Naive thymus-derived CD8-positive, alpha-beta T cell (primary cell): ENCODE data around the gene TXNRD2. TPM values are rescaled to one million over a fixed set of nuclear protein-coding genes. Genes with fewer than 3 reads are reported as not detected.
"Not testable (repeated sequence)": the region's sequence is repeated elsewhere in the genome, so short reads cannot be mapped to it uniquely, and the experiment has no call there.

Source experiments
- ATAC-seq, 2 donors: fragments of 150-1000 bp; cut with Tn5 transposase in 1 of 2; sonication (Bioruptor Pico), chemical (Tn5 transposase) in 1 of 2; 1 replicate in 1 of 2; 2 replicates in 1 of 2; pipeline ENCODE4 v1.10.0; 2021; ENCODE audit warnings: mild to moderate bottlenecking in 2 of 2, moderate library complexity in 2 of 2
- POLR2A ChIA-PET: fragments of 350-600 bp; sonication (Branson Sonifier 250); formaldehyde crosslinking; loops from one replicate; lab custom pipeline; 2021; ENCODE audit warnings: antibody characterized with exemption; lab: Charles Lee
- DNase-seq, 10 donors: peaks; one replicate each; pipeline versions ENCODE4 v3.0.0 to v3.0.0-alpha.2; 2020 to 2022
- H3K27ac Mint-ChIP-seq, 10 donors: one replicate each; pipeline ENCODE4 v1.8.0; 2020 to 2022; ENCODE audit warnings: mild to moderate bottlenecking in 10 of 10, mixed read lengths in 10 of 10, moderate library complexity in 4 of 10, inconsistent platforms in 1 of 10
- H3K27me3 Mint-ChIP-seq, 5 donors: one replicate each; pipeline ENCODE4 v1.8.0; 2021 to 2022; ENCODE audit warnings: mixed read lengths in 5 of 5
- H3K36me3 Mint-ChIP-seq, 3 donors: one replicate each; pipeline ENCODE4 v1.8.0; 2020 to 2022; ENCODE audit warnings: mixed read lengths in 3 of 3, mild to moderate bottlenecking in 2 of 3, inconsistent platforms in 1 of 3
- H3K4me1 Mint-ChIP-seq, 4 donors: one replicate each; pipeline ENCODE4 v1.8.0; 2021 to 2022; ENCODE audit warnings: mixed read lengths in 4 of 4
- H3K4me3 Mint-ChIP-seq, 10 donors: one replicate each; pipeline ENCODE4 v1.8.0; 2020 to 2022; ENCODE audit warnings: mild to moderate bottlenecking in 10 of 10, mixed read lengths in 10 of 10, moderate library complexity in 6 of 10, inconsistent platforms in 1 of 10
- H3K9me3 Mint-ChIP-seq, 9 donors: one replicate each; pipeline ENCODE4 v1.8.0; 2020 to 2022; ENCODE audit warnings: mixed read lengths in 9 of 9, mild to moderate bottlenecking in 3 of 9, inconsistent platforms in 1 of 9, moderate library complexity in 1 of 9
- polyA plus RNA-seq, 3 donors: library from polyadenylated mRNA; unstranded; fragments of 300-500 nt; fragmentation: Illumina TruSeq; gene quantifications; one replicate each; pipeline ENCODE4 v1.2.3, GENCODE V29; 2021
- total RNA-seq, 8 experiments: library from RNA in 2 of 8; stranded (reverse) in 2 of 8; gene quantifications; one replicate each; pipeline ENCODE4 v1.2.3 and lab custom pipeline; 2021 to 2026

The TXNRD2 gene
- total and polyA plus RNA-seq, 5 experiments from 2014 or later = 6.5 to 33.8 (median 14.9) TPM

DNA sequence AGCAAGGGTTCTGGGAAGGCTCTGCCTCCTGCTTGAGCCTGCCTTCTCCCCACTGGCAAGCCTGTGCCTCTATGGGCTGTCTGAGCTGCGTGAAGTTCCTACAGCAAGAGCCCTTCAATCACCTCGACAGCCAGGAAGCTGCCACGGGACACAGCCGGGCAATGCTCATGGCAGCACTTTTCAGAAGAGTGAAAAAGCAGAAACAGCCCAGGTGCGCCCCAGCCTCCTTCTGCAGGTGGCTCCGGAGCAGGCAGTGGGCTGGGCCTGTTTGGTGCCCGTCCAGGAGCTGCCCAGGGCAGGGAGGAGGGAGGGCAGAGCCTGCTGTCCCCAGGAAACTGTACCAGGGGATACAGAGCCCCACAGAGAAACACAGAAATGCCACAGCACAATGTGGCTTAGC lies 24.7 kb downstream of the TXNRD2 start:
- Mint-ChIP-seq H3K36me3 (peaks cover 16 to 52% (median 27%) of the 10 kb centered on the region in 3 donors), H3K27ac (peak overlapping the region in 1 of 10 donors; percentile 43), H3K4me3 (no peak overlapping the region), H3K4me1 (peaks cover 0 to 8% (median 1%) of the 10 kb centered on the region in 4 donors), H3K9me3 (peaks cover 0 to 6% (median 0%) of the 10 kb centered on the region in 9 donors), H3K27me3 (no peaks in the 10 kb centered on the region)
- ATAC-seq (no peak), DNase-seq (no peak)
- POLR2A ChIA-PET = interaction anchor here (0.6 kb wide), 1 partner anchor 10 kb away, joined by 6 read pairs; no protein-coding TSS in a partner anchor

DNA sequence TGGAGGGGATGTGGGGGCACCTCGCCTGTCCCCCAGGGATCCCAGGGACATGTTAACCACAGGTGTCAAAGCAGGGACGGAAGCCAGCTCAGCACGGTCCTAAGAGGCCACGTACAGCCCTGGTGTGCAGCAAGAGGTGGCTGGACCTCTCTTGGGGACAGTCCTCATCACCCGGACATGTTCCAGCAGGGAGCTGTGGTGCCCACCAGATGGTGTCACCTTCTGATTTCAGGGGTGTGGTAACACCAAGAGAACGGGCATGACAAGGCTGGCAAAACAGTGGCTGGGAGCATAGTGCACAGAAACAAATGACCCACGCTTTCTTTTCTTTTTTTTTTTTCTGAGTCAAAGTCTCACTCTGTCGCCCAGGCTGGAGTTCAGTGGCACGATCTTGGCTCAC lies 25.6 kb downstream of the TXNRD2 start:
- POLR2A ChIA-PET = interaction anchor here (0.7 kb wide), 1 partner anchor 15 kb away, joined by 3 read pairs; no protein-coding TSS in a partner anchor
- Mint-ChIP-seq H3K36me3 (peaks cover 16 to 53% (median 27%) of the 10 kb centered on the region in 3 donors), H3K4me1 (no peaks in the 10 kb centered on the region), H3K9me3 (peaks cover 0 to 6% (median 0%) of the 10 kb centered on the region in 9 donors), H3K27ac (no peak overlapping the region), H3K4me3 (no peak overlapping the region), H3K27me3 (no peaks in the 10 kb centered on the region)
- no peak for ATAC-seq
- DNase-seq = no peak

DNA sequence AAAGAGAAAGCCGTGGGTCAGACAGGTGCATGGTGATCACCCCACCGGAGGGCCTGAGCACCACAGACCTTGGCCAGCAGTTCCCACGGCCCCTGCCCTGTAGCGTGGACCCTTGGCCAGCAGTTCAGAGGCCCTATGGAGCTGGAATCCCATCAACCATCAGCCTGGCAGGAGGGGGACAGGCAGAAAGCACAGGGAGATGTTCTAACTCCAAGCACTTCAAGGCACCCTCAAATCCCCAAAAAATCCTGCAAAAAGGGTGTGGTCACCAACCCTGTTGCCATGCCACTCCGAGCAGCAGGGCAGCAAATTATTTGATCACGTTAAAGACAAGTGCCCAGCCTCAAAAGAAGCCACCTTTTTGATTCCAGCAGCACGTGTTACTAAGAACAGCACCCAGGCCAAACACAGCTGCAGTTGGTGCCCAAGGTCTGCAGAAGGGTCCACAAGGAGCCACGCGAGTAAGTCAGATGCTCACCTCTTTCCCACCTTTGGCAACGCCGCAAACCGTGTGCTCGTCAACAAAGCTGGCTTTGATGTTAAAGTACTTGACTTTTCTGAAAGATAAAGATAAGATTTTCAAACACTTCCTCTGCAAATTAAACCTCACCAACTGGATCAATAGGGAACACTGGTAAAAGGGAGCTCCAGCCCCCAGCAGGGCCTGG lies 26.2 kb downstream of the TXNRD2 start:
- no peak overlapping the region for H3K4me3 Mint-ChIP-seq
- H3K27ac Mint-ChIP-seq = no peak overlapping the region
- POLR2A ChIA-PET = no interaction called here
- peaks cover 16 to 51% (median 27%) of the 10 kb centered on the region in 3 donors for H3K36me3 Mint-ChIP-seq
- no peaks in the 10 kb centered on the region for H3K4me1 Mint-ChIP-seq
- ATAC-seq (no peak), DNase-seq (no peak)
- no peaks in the 10 kb centered on the region for H3K27me3 Mint-ChIP-seq
- H3K9me3 Mint-ChIP-seq = peaks cover 0 to 6% (median 0%) of the 10 kb centered on the region in 9 donors

DNA sequence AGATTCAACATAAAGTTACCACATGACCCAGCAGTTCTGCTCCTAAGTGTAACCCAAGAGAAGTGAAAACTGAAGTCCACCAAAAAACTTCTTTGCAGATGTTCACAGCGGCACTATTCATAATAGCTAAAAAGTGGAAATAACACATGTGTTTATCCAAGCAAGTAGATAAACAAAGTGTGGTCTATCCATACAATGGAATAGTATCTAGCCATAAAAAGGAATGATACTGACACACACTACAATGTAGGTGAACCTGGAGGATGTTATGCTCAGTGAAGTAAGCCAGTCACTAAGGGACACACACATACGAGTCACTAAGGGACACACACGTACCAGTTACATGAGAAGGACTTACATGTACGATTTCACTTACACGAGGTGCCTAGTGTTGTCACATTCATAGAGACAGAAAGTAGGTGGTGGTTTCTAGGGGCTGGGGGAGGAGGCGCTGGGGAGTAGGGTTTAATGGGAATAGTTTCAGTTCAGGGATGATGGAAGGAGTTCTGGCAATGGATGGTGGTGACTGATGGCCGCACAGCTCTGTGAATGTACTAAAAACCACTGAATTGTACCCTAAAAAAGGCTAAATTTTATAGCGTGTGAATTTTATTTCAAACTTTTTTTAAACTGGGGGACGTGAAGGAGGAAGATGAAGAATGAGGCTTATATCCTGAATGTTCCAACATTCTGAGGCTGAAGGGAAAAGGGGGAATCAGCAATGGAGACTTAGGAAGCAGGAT lies 27.2 kb downstream of the TXNRD2 start:
- peaks cover 16 to 54% (median 27%) of the 10 kb centered on the region in 3 donors for H3K36me3 Mint-ChIP-seq

DNA sequence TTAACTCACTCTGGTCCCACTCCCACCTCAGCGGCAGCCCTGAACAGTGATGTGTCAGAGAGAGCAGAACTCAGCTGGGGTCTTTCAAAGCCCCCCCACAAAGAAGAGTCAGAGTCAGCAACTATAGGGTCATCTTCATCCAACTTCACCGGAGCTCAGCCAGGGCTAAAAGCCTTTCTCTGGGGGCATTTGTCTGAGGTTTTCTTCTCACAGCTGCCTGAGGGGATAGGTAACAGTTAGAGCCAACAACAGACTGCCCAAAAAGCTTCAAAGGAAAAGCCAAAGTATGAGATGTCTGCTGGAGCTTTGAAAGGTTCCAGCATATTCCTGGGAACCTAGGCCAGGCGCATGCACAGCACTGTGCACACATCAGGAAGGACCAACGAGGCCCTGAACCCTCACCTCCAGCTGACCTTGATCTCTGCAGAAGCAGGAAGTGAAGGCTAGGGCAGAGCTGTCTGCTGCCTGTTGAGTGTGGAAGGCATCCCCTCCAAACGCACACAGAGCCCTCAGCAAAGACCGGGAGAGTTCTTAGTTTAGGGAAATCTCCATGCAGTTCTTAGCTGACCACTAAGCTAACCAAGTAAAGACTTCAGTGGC lies 28.2 kb downstream of the TXNRD2 start:
- peaks cover 0 to 6% (median 0%) of the 10 kb centered on the region in 9 donors for H3K9me3 Mint-ChIP-seq
- no peak for DNase-seq
- H3K4me3 Mint-ChIP-seq = no peak overlapping the region
- H3K27ac Mint-ChIP-seq = no peak overlapping the region
- POLR2A ChIA-PET = interaction anchor here (0.7 kb wide), 1 partner anchor 157 kb away, joined by 3 read pairs; no protein-coding TSS in a partner anchor
- peaks cover 5 to 11% (median 8%) of the 10 kb centered on the region in 4 donors for H3K4me1 Mint-ChIP-seq
- no peak for ATAC-seq
- H3K27me3 Mint-ChIP-seq = no peaks in the 10 kb centered on the region
- H3K36me3 Mint-ChIP-seq = peaks cover 16 to 50% (median 28%) of the 10 kb centered on the region in 3 donors

More for the DNA sequence above, 27.2 kb downstream of the TXNRD2 start:
- POLR2A ChIA-PET = no interaction called here
- Mint-ChIP-seq H3K4me3 (no peak overlapping the region), H3K9me3 (peaks cover 0 to 6% (median 0%) of the 10 kb centered on the region in 9 donors), H3K4me1 (peaks cover 5 to 8% (median 7%) of the 10 kb centered on the region in 4 donors), H3K27ac (peak overlapping the region in 2 of 10 donors; percentile 40 to 84), H3K27me3 (no peaks in the 10 kb centered on the region)
- DNase-seq (no peak), ATAC-seq (no peak)

DNA sequence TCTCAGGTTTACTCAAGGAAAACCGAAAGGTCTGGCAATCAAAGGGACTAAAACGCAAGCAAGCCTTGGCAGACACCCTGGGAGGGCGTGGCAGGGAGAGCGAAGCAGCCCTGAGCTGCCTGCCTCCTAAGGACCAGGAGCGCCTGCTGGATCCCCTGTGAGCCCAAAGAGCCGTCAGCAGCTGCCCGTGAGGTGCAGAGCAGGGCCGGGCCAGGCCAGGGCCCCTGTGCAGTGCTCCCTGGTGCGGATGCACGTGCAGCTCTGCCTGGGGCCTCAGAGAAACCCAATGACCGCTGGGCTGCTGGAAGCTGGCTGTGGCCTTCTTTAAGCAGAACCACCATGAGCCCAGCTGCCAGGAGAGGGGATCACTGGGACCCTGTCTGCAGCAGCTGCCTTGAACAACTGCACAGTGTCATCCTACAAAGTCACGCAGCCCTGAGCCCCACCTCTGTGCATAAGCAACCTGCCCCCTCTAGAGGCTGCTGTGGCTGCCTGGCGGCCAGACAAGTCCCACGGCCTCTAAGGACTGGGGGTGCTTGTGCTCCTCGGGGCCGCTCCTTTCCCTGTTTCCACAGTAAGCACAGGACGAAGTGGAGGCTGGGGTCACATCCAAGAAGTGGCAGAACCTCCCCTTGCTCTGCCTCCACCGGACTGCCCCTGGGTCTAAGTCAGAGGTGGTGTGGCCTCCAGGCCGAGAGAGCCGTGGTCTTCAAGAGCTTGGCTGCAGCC lies 29.2 kb downstream of the TXNRD2 start:
- ATAC-seq (no peak), DNase-seq (no peak)
- Mint-ChIP-seq H3K4me3 (no peak overlapping the region), H3K4me1 (peaks cover 5 to 11% (median 8%) of the 10 kb centered on the region in 4 donors), H3K9me3 (peaks cover 0 to 6% (median 0%) of the 10 kb centered on the region in 9 donors), H3K27me3 (no peaks in the 10 kb centered on the region), H3K27ac (no peak overlapping the region), H3K36me3 (peaks cover 16 to 44% (median 25%) of the 10 kb centered on the region in 3 donors)
- POLR2A ChIA-PET = interaction anchor here (0.7 to 1.6 kb wide), 2 partner anchors 156 to 182 kb away, joined by 3 to 4 read pairs; no protein-coding TSS in a partner anchor

DNA sequence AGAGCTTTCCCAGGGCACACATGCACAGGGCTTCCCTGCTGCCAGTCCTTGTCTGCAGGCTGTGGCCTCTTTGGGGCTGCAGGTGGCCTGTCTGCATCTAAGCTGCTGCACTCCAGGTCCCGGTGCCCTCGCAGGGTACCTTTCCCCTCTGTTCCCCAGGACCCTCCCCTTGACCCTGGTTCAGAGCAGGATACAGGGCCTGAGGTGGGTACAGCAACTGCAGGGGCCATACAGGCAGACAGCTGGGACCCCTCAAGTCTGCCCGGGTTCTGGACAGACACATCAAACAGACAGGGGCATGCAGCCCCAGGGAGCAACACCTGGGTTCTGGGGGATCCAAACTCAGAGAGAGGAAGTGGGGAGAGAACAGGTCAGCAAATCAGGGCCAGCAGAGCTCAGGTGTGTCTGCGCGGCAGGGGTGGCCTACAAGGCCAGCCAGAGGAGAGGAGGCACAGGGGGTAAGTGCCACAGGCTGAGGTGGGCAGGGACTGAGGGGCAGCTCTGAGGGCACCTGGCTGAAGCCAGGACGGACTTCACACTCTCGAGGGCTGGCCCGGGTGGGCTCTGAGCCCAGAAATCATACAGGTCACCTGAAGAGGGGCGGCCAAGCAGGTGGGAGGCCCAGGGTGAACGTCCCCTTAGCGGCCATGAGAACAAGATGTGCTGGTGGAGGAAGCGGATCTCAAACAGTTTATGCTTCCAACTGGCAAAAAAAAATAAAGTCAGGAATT lies 29.9 kb downstream of the TXNRD2 start:
- POLR2A ChIA-PET = interaction anchor here (1.5 to 1.6 kb wide), 2 partner anchors 156 to 181 kb away, joined by 4 to 6 read pairs; no protein-coding TSS in a partner anchor
- Mint-ChIP-seq H3K4me3 (no peak overlapping the region), H3K4me1 (peaks cover 5 to 11% (median 8%) of the 10 kb centered on the region in 4 donors), H3K9me3 (peaks cover 0 to 6% (median 0%) of the 10 kb centered on the region in 9 donors), H3K27ac (peak overlapping the region in 1 of 10 donors; percentile 67), H3K36me3 (peaks cover 16 to 42% (median 25%) of the 10 kb centered on the region in 3 donors), H3K27me3 (no peaks in the 10 kb centered on the region)
- ATAC-seq (no peak), DNase-seq (no peak)

DNA sequence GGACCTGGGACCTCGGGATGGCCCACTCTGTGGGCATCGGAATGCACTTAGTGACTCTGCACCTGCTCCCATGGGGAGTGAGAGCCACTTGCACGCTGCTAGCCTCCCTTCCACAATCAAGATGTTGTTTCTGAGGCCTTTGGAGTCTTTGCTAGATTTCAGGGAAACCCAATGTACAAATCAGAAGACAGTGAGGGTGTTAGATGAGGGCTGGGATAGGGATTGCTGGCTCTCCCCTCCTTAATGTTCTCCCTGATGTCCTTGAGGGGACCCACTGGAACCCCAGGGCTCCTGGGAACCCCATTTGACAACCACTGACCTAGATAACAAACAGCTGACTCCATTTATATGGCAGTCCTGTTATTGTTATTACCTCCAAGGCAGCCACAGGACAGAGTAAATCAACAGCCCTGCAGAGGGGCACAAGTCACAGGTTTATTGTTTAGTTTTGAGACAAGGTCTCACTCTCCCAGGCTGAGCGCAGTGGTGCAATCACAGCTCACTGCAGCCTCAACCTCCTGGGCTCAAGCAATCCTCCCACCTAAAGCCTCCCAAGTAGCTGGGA lies 31.4 kb downstream of the TXNRD2 start:
- Mint-ChIP-seq H3K9me3 (peaks cover 0 to 6% (median 0%) of the 10 kb centered on the region in 9 donors), H3K4me1 (peaks cover 5 to 16% (median 10%) of the 10 kb centered on the region in 4 donors), H3K27ac (peak overlapping the region in 7 of 10 donors; percentile 61 to 95 (median 77)), H3K36me3 (peaks cover 16 to 36% (median 22%) of the 10 kb centered on the region in 3 donors), H3K27me3 (no peaks in the 10 kb centered on the region), H3K4me3 (peak overlapping the region in 1 of 10 donors; percentile 8)
- POLR2A ChIA-PET = interaction anchor here (0.7 to 1.5 kb wide), 8 partner anchors 10 to 180 kb away, joined by 3 to 8 read pairs (median 4); no protein-coding TSS in a partner anchor
- ATAC-seq = no peak
- no peak for DNase-seq

DNA sequence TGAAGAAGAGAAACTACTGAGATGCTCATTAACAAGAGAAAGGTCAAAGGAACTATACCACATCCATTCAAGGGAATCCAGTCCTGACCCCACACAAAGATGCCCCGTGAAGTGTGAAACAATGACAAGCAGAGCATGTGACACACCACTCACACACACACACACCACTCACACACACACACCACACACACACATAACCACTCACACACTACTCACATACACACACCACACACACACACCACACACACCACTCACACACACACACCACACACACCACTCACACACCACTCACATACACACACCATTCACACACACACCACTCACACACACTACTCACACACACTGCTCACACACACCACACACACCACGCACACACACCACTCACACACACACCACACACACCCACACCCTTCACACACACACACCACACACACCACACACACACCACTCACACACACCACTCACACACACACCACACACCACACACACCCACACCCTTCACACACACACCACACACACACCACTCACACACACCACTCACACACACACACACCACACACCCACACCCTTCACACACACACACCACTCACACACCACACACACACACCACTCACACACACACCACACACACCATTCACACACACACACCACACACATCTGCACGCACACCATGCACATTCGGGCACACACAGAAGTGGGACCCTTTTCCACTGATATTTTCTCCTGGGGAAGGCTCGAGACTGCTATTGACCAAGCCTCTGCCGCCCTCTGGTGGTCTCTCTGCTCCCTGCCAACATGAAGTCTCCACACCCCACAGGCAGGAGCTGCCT lies 32.1 kb downstream of the TXNRD2 start:
- peak; percentile 90 to 97 for ATAC-seq
- peak overlapping the region in 9 of 10 donors; percentile 30 to 95 (median 74) for H3K27ac Mint-ChIP-seq
- H3K9me3 Mint-ChIP-seq = peaks cover 0 to 6% (median 0%) of the 10 kb centered on the region in 9 donors
- peaks cover 14 to 29% (median 17%) of the 10 kb centered on the region in 3 donors for H3K36me3 Mint-ChIP-seq
- peak; percentile 68 to 92 (median 80) for DNase-seq
- peaks cover 5 to 16% (median 10%) of the 10 kb centered on the region in 4 donors for H3K4me1 Mint-ChIP-seq
- peak overlapping the region in 3 of 10 donors; percentile 8 to 64 (median 25) for H3K4me3 Mint-ChIP-seq
- no peaks in the 10 kb centered on the region for H3K27me3 Mint-ChIP-seq
- POLR2A ChIA-PET = interaction anchor here (0.7 to 1.5 kb wide), 8 partner anchors 9 to 179 kb away, joined by 3 to 8 read pairs (median 4); no protein-coding TSS in a partner anchor

DNA sequence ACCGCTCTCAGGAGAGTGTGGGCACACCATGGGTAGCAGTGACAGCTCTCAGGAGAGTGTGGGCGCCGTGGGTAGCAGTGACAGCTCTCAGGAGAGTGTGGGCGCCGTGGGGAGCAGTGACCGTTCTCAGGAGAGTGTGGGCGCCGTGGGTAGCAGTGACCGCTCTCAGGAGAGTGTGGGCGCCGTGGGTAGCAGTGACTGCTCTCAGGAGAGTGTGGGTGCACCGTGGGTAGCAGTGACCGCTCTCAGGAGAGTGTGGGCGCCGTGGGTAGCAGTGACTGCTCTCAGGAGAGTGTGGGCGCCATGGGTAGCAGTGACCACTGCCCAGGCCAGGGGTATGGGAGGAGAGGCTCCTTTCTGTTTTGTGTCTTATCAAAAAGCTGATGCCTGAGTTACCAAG lies 33.7 kb downstream of the TXNRD2 start:
- H3K27me3 Mint-ChIP-seq, ATAC-seq, DNase-seq, H3K4me3 Mint-ChIP-seq, H3K9me3 Mint-ChIP-seq: not testable (repeated sequence)
- Mint-ChIP-seq H3K27ac (peak overlapping the region in 1 of 10 donors; percentile 51), H3K4me1 (peaks cover 5 to 16% (median 10%) of the 10 kb centered on the region in 4 donors), H3K36me3 (peaks cover 0 to 12% (median 1%) of the 10 kb centered on the region in 3 donors)
- POLR2A ChIA-PET = interaction anchor here (0.7 kb wide), 1 partner anchor 11 kb away, joined by 3 read pairs; no protein-coding TSS in a partner anchor
